ENCODE results near the gene GPR4.

- TF ChIP-seq POLR2AphosphoS5 (IDR thresholded peaks at IDR 0.05; ENCODE audit: low read depth, low read length) (no peak), CTCF (IDR thresholded peaks at IDR 0.05) (no peak; the same call in 1 of the 2 replicates), TCF7L2 (IDR thresholded peaks at IDR 0.05; ENCODE audit: low read depth, low read length) (no peak), SIN3A (IDR thresholded peaks at IDR 0.05; ENCODE audit: borderline replicate concordance, insufficient read depth, low read depth, low read length) (no peak)
Observed at GRCh38 chr19:45591004-45591637, 10.9 kb downstream of the GPR4 start.
